H1 (cell line): ENCODE data around the gene CHST8. TPM values are rescaled to one million over a fixed set of nuclear protein-coding genes. Genes with fewer than 3 reads are reported as not detected.

Experiments used
- ASH2L ChIP-seq: fragments of 200-600, 300-600 bp; sonication (generic); IDR thresholded peaks from one replicate; pipeline ENCODE4 v1.7.1; 2017; ENCODE audit warnings: low read length
- BRCA1 ChIP-seq: IDR thresholded peaks from 2 replicates; pipeline ENCODE4 v1.6.1; 2012; ENCODE audit warnings: low read depth, low read length, improper control_type of control experiment
- CREB1 ChIP-seq: IDR thresholded peaks from 2 replicates; pipeline ENCODE4 v1.6.1; 2012; ENCODE audit warnings: inconsistent platforms
- KDM1A ChIP-seq: fragments of 200-600, 300-600 bp; sonication (generic); IDR thresholded peaks from 2 replicates; pipeline ENCODE4 v1.7.1; 2016; ENCODE audit warnings: mild to moderate bottlenecking, low read length, borderline replicate concordance
- KDM4A ChIP-seq: IDR thresholded peaks from one replicate; pipeline ENCODE4 v1.7.1; 2012; ENCODE audit warnings: low read depth, mild to moderate bottlenecking, moderate library complexity, low read length, inconsistent platforms; ENCODE audit not compliant: severe bottlenecking
- PHF8 ChIP-seq: fragments of 200-600 bp; sonication (generic); conservative IDR thresholded peaks from 2 replicates; pipeline ENCODE4 v1.7.1; 2012; ENCODE audit warnings: low read depth, mild to moderate bottlenecking, inconsistent platforms, low read length, moderate library complexity
- RBBP5 ChIP-seq: IDR thresholded peaks from 2 replicates; pipeline ENCODE4 v1.7.1; 2012; ENCODE audit warnings: low read depth, mild to moderate bottlenecking, inconsistent platforms, low read length, moderate library complexity, borderline replicate concordance
- SIRT6 ChIP-seq: IDR thresholded peaks from one replicate; pipeline ENCODE4 v1.7.1; 2012; ENCODE audit warnings: low read length, inconsistent platforms
- TAF7 ChIP-seq: optimal IDR thresholded peaks from 2 replicates; pipeline ENCODE3; 2011; ENCODE audit warnings: low read depth, mild to moderate bottlenecking, inconsistent platforms, low read length, moderate library complexity, borderline replicate concordance
- polyA plus RNA-seq, 7 experiments: library from polyadenylated mRNA; depleted of rRNA in 3 of 7; stranded (reverse) in 5 of 7; unstranded in 2 of 7; fragments of >200 nt in 5 of 7; fragments of 200-250 nt in 2 of 7; gene quantifications; 1 replicate in 5 of 7; 2 replicates in 1 of 7; 4 replicates in 1 of 7; pipeline versions ENCODE4 v1.2.1 to v1.2.3, GENCODE V29; 2011 to 2013; ENCODE audit warnings: missing spikeins in 2 of 7, mixed read lengths in 2 of 7
- total RNA-seq: library from RNA; stranded (reverse); fragmentation: NEBNext Ultra II Directional; extraction: Animal tissue kit (Norgen Biotek cat#: 25700); gene quantifications from 2 replicates; pipeline ENCODE4 v1.2.1, GENCODE V29; 2021
- TF ChIP-seq, protein P1 (sequence below): fragments of 300-600 bp; sonication (generic); IDR thresholded peaks from 2 replicates; pipeline ENCODE4 v1.7.1; 2012; ENCODE audit warnings: low read length, moderate library complexity, mild to moderate bottlenecking, inconsistent platforms; ENCODE audit not compliant: insufficient replicate concordance
- TF ChIP-seq, protein P2 (sequence below): IDR thresholded peaks from 2 replicates; pipeline ENCODE4 v1.6.1; 2012; ENCODE audit warnings: inconsistent platforms

The CHST8 gene
- total and polyA plus RNA-seq, 2 of the 8 experiments (the other 6 are each of a cell fraction or from before 2014, with no cell fraction given), result 10.8 to 28.2 TPM

DNA sequence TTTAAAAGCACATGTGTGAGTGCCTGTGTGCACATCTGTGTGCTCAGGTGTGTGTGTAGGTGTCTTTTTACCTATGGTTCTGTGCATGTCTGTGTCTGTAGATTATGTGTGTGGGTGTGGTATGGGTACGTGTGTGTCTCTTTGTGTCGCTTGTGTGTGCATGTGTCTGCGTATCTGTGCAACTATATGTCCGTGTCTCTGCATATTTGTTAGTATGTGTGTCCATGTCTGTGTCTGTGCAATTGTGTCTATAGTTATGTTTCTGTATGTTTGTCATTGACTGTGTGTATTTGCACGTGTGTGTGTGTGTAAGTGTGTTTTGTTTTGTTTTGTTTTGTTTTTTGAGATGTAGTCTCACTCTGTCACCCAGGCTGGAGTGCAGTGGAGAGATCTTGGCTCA lies 167.6 kb downstream of the CHST8 start (continued):
- TF ChIP-seq, protein P1, sequence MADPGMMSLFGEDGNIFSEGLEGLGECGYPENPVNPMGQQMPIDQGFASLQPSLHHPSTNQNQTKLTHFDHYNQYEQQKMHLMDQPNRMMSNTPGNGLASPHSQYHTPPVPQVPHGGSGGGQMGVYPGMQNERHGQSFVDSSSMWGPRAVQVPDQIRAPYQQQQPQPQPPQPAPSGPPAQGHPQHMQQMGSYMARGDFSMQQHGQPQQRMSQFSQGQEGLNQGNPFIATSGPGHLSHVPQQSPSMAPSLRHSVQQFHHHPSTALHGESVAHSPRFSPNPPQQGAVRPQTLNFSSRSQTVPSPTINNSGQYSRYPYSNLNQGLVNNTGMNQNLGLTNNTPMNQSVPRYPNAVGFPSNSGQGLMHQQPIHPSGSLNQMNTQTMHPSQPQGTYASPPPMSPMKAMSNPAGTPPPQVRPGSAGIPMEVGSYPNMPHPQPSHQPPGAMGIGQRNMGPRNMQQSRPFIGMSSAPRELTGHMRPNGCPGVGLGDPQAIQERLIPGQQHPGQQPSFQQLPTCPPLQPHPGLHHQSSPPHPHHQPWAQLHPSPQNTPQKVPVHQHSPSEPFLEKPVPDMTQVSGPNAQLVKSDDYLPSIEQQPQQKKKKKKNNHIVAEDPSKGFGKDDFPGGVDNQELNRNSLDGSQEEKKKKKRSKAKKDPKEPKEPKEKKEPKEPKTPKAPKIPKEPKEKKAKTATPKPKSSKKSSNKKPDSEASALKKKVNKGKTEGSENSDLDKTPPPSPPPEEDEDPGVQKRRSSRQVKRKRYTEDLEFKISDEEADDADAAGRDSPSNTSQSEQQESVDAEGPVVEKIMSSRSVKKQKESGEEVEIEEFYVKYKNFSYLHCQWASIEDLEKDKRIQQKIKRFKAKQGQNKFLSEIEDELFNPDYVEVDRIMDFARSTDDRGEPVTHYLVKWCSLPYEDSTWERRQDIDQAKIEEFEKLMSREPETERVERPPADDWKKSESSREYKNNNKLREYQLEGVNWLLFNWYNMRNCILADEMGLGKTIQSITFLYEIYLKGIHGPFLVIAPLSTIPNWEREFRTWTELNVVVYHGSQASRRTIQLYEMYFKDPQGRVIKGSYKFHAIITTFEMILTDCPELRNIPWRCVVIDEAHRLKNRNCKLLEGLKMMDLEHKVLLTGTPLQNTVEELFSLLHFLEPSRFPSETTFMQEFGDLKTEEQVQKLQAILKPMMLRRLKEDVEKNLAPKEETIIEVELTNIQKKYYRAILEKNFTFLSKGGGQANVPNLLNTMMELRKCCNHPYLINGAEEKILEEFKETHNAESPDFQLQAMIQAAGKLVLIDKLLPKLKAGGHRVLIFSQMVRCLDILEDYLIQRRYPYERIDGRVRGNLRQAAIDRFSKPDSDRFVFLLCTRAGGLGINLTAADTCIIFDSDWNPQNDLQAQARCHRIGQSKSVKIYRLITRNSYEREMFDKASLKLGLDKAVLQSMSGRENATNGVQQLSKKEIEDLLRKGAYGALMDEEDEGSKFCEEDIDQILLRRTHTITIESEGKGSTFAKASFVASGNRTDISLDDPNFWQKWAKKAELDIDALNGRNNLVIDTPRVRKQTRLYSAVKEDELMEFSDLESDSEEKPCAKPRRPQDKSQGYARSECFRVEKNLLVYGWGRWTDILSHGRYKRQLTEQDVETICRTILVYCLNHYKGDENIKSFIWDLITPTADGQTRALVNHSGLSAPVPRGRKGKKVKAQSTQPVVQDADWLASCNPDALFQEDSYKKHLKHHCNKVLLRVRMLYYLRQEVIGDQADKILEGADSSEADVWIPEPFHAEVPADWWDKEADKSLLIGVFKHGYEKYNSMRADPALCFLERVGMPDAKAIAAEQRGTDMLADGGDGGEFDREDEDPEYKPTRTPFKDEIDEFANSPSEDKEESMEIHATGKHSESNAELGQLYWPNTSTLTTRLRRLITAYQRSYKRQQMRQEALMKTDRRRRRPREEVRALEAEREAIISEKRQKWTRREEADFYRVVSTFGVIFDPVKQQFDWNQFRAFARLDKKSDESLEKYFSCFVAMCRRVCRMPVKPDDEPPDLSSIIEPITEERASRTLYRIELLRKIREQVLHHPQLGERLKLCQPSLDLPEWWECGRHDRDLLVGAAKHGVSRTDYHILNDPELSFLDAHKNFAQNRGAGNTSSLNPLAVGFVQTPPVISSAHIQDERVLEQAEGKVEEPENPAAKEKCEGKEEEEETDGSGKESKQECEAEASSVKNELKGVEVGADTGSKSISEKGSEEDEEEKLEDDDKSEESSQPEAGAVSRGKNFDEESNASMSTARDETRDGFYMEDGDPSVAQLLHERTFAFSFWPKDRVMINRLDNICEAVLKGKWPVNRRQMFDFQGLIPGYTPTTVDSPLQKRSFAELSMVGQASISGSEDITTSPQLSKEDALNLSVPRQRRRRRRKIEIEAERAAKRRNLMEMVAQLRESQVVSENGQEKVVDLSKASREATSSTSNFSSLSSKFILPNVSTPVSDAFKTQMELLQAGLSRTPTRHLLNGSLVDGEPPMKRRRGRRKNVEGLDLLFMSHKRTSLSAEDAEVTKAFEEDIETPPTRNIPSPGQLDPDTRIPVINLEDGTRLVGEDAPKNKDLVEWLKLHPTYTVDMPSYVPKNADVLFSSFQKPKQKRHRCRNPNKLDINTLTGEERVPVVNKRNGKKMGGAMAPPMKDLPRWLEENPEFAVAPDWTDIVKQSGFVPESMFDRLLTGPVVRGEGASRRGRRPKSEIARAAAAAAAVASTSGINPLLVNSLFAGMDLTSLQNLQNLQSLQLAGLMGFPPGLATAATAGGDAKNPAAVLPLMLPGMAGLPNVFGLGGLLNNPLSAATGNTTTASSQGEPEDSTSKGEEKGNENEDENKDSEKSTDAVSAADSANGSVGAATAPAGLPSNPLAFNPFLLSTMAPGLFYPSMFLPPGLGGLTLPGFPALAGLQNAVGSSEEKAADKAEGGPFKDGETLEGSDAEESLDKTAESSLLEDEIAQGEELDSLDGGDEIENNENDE, result no peak
- no peak for TF ChIP-seq TAF7
- no peak for TF ChIP-seq BRCA1
- TF ChIP-seq KDM4A, result no peak
- TF ChIP-seq, protein P2, sequence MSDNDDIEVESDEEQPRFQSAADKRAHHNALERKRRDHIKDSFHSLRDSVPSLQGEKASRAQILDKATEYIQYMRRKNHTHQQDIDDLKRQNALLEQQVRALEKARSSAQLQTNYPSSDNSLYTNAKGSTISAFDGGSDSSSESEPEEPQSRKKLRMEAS, result no peak
- TF ChIP-seq SIRT6, result no peak
- TF ChIP-seq RBBP5, result no peak
- TF ChIP-seq ASH2L, result no peak
- no peak for TF ChIP-seq KDM1A
- no peak for TF ChIP-seq PHF8
- TF ChIP-seq CREB1, result no peak
